Measurements from ENCODE around the gene CPNE8. TPM values are rescaled to one million over a fixed set of nuclear protein-coding genes. Genes with fewer than 3 reads are reported as not detected.

The CPNE8 gene
- polyA plus RNA-seq, 1 donor (not counting 4 experiments of a cell fraction or from before 2014, with no cell fraction given): 25.7 TPM

GRCh38 chr12:38708466-38708865 lies 196.9 kb downstream of the CPNE8 start:
- dilution Hi-C loops (cut with MboI; ENCODE audit: extremely low pct_ligation_motif_present, low sequenced_read_pairs): no loop called here
- TF ChIP-seq EZH2 (IDR thresholded peaks at IDR 0.05; ENCODE audit: low read length): no peak
- TF ChIP-seq, protein P1, sequence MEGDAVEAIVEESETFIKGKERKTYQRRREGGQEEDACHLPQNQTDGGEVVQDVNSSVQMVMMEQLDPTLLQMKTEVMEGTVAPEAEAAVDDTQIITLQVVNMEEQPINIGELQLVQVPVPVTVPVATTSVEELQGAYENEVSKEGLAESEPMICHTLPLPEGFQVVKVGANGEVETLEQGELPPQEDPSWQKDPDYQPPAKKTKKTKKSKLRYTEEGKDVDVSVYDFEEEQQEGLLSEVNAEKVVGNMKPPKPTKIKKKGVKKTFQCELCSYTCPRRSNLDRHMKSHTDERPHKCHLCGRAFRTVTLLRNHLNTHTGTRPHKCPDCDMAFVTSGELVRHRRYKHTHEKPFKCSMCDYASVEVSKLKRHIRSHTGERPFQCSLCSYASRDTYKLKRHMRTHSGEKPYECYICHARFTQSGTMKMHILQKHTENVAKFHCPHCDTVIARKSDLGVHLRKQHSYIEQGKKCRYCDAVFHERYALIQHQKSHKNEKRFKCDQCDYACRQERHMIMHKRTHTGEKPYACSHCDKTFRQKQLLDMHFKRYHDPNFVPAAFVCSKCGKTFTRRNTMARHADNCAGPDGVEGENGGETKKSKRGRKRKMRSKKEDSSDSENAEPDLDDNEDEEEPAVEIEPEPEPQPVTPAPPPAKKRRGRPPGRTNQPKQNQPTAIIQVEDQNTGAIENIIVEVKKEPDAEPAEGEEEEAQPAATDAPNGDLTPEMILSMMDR (optimal IDR thresholded peaks at IDR 0.05 in 1 of 3, IDR thresholded peaks at IDR 0.05 in 1 of 3, conservative IDR thresholded peaks at IDR 0.05 in 1 of 3; ENCODE audit: extremely low read depth in 1 of 3, insufficient read depth in 2 of 3, low read length in 3 of 3): no peak
- no peaks in the 10 kb centered on the region for H3K9me3 ChIP-seq (ENCODE audit: control insufficient read depth, low read depth, low read length)
- H2AFZ ChIP-seq (ENCODE audit: control insufficient read depth, low read length): no peak overlapping the region
- FAIRE-seq (no peak), DNase-seq (ENCODE audit: low read depth, low spot score) (no peak)
- H3K36me3 ChIP-seq (ENCODE audit: control insufficient read depth in 2 of 2, extremely low read depth in 1 of 2, insufficient read depth in 2 of 2, low read length in 2 of 2): no peaks in the 10 kb centered on the region
- H3K27me3 ChIP-seq (ENCODE audit: control insufficient read depth, extremely low read depth, insufficient read depth, low read length): no peaks in the 10 kb centered on the region
- no peak overlapping the region for H3K4me3 ChIP-seq (ENCODE audit: control insufficient read depth in 2 of 3, extremely low read depth in 1 of 3, insufficient read depth in 2 of 3, low read depth in 1 of 3, low read length in 3 of 3)
- no peak overlapping the region for H3K27ac ChIP-seq (ENCODE audit: control insufficient read depth, insufficient read depth, low read length)
- no peaks in the 10 kb centered on the region for H4K20me1 ChIP-seq (ENCODE audit: control insufficient read depth, extremely low read depth, insufficient read depth, low read length)
- H3K9me1 ChIP-seq (ENCODE audit: control insufficient read depth, extremely low read depth, insufficient read depth, low read length): no peaks in the 10 kb centered on the region
- H3K9ac ChIP-seq (ENCODE audit: control insufficient read depth, extremely low read depth, insufficient read depth, low read length): no peak overlapping the region
- H3K4me1 ChIP-seq (ENCODE audit: control insufficient read depth, extremely low read depth, insufficient read depth, low read length): no peaks in the 10 kb centered on the region
- no peak overlapping the region for H3K4me2 ChIP-seq (ENCODE audit: control insufficient read depth, extremely low read depth, insufficient read depth, low read depth, low read length)
- no peaks in the 10 kb centered on the region for H3K79me2 ChIP-seq (ENCODE audit: control insufficient read depth, insufficient read depth, low read length)

GRCh38 chr12:38707648-38708047 lies 197.7 kb downstream of the CPNE8 start:
- FAIRE-seq (no peak), DNase-seq (ENCODE audit: low read depth, low spot score) (no peak)
- Histone ChIP-seq H3K9ac (ENCODE audit: control insufficient read depth, extremely low read depth, insufficient read depth, low read length) (no peak overlapping the region), H3K9me3 (ENCODE audit: control insufficient read depth, low read depth, low read length) (no peaks in the 10 kb centered on the region), H4K20me1 (ENCODE audit: control insufficient read depth, extremely low read depth, insufficient read depth, low read length) (no peaks in the 10 kb centered on the region), H3K4me3 (ENCODE audit: control insufficient read depth in 2 of 3, extremely low read depth in 1 of 3, insufficient read depth in 2 of 3, low read depth in 1 of 3, low read length in 3 of 3) (no peak overlapping the region), H3K27ac (ENCODE audit: control insufficient read depth, insufficient read depth, low read length) (no peak overlapping the region), H3K4me1 (ENCODE audit: control insufficient read depth, extremely low read depth, insufficient read depth, low read length) (no peaks in the 10 kb centered on the region), H3K4me2 (ENCODE audit: control insufficient read depth, extremely low read depth, insufficient read depth, low read depth, low read length) (no peak overlapping the region), H3K79me2 (ENCODE audit: control insufficient read depth, insufficient read depth, low read length) (no peaks in the 10 kb centered on the region), H3K36me3 (ENCODE audit: control insufficient read depth in 2 of 2, extremely low read depth in 1 of 2, insufficient read depth in 2 of 2, low read length in 2 of 2) (no peaks in the 10 kb centered on the region), H2AFZ (ENCODE audit: control insufficient read depth, low read length) (no peak overlapping the region), H3K27me3 (ENCODE audit: control insufficient read depth, extremely low read depth, insufficient read depth, low read length) (no peaks in the 10 kb centered on the region), H3K9me1 (ENCODE audit: control insufficient read depth, extremely low read depth, insufficient read depth, low read length) (no peaks in the 10 kb centered on the region)
- TF ChIP-seq, protein P1 (optimal IDR thresholded peaks at IDR 0.05 in 1 of 3, IDR thresholded peaks at IDR 0.05 in 1 of 3, conservative IDR thresholded peaks at IDR 0.05 in 1 of 3; ENCODE audit: extremely low read depth in 1 of 3, insufficient read depth in 2 of 3, low read length in 3 of 3): no peak
- no peak for TF ChIP-seq EZH2 (IDR thresholded peaks at IDR 0.05; ENCODE audit: low read length)
- dilution Hi-C loops (cut with MboI; ENCODE audit: extremely low pct_ligation_motif_present, low sequenced_read_pairs): no loop called here
